Thyroid gland (tissue), 4 donors: ENCODE results near the gene FBXO38. TPM values are rescaled to one million over a fixed set of nuclear protein-coding genes. Genes with fewer than 3 reads are reported as not detected.

Experiments
- DNase-seq, 2 donors: peaks; one replicate each; pipeline ENCODE4 v3.0.0-alpha.2; 2019
- H3K27ac ChIP-seq, 3 donors: fragments of 200-600 bp; sonication (generic); 1 replicate in 2 of 3; 2 replicates in 1 of 3; pipeline ENCODE4 v1.5.1; 2016 to 2019; ENCODE audit warnings: mild to moderate bottlenecking in 1 of 3, moderate library complexity in 1 of 3
- H3K27me3 ChIP-seq: fragments of 200-600 bp; sonication (generic); one replicate; pipeline ENCODE4 v1.5.1; 2019
- H3K36me3 ChIP-seq, 2 donors: fragments of 200-600 bp; sonication (generic); one replicate each; pipeline ENCODE4 v1.5.1; 2016 to 2019
- H3K4me1 ChIP-seq, 2 donors: fragments of 200-600 bp; sonication (generic); one replicate each; pipeline ENCODE4 v1.5.1; 2017 to 2019
- H3K4me3 ChIP-seq, 3 donors: fragments of 200-600 bp; sonication (generic); replicated peaks in 1 of 3; 1 replicate in 2 of 3; 2 replicates in 1 of 3; pipeline ENCODE4 v1.5.1; 2016; ENCODE audit warnings: mild to moderate bottlenecking in 1 of 3
- H3K9me3 ChIP-seq: fragments of 200-600 bp; sonication (generic); one replicate; pipeline ENCODE4 v1.5.1; 2017
- CTCF ChIP-seq, 6 experiments: fragments of 200-600 bp in 3 of 6; fragments of 450-650 bp in 3 of 6; sonication (generic) in 3 of 6; IDR thresholded peaks; one replicate each; pipeline ENCODE4 v1.5.1; 2016 to 2019; ENCODE audit warnings: antibody characterized with exemption in 6 of 6, mild to moderate bottlenecking in 2 of 6, inconsistent platforms in 1 of 6, moderate library complexity in 1 of 6
- POLR2A ChIP-seq, 2 donors: fragments of 450-650 bp; IDR thresholded peaks; one replicate each; pipeline ENCODE4 v1.6.1; 2017; ENCODE audit warnings: antibody characterized with exemption in 2 of 2, mild to moderate bottlenecking in 2 of 2, moderate library complexity in 1 of 2
- WGBS, 2 donors: methylation state at CpG; one replicate each; pipeline ENCODE4 v1.1.5; 2017; 5-methylcytosine and 5-hydroxymethylcytosine counted together
- intact Hi-C: fragments of 100-400 bp; cut with DNase I; formaldehyde crosslinking; loops from one replicate; pipeline ENCODE4 v1.15.1; 2023
- total RNA-seq, 4 donors: library from RNA; depleted of rRNA; stranded (reverse); fragments of >200 nt; gene quantifications; one replicate each; pipeline ENCODE4 v1.2.3, GENCODE V29; 2016

Gene FBXO38
- total RNA-seq, 4 donors from 2014 or later: 49.6 to 86.4 (median 64.1) TPM

- WGBS, 2 donors: 60 to 71% methylated on average over 1 of the region's 1 CpG
- Histone ChIP-seq H3K27me3 (no peaks in the 10 kb centered on the region), H3K9me3 (no peaks in the 10 kb centered on the region), H3K4me3 (no peak overlapping the region), H3K4me1 (no peaks in the 10 kb centered on the region), H3K36me3 (peaks cover 27% of the 10 kb centered on the region in 2 donors), H3K27ac (no peak overlapping the region)
- DNase-seq: no peak
- intact Hi-C loops: loop anchor here (5.0 to 10.0 kb wide), 2 partner anchors 39 to 592 kb away; no protein-coding TSS in a partner anchor
- TF ChIP-seq POLR2A (IDR thresholded peaks at IDR 0.05): no peak
- TF ChIP-seq CTCF (IDR thresholded peaks at IDR 0.05): no peak
These were observed 59.5 kb downstream of the FBXO38 start for GRCh38 chr5:148443241-148443640.

GRCh38 chr5:148443998-148444397, 60.2 kb downstream of the FBXO38 start:
- peak; percentile 8 to 31 for DNase-seq
- WGBS, 2 donors: 25 to 32% methylated on average over 5 of the region's 5 CpGs
- H3K27me3 ChIP-seq: no peaks in the 10 kb centered on the region

DNA sequence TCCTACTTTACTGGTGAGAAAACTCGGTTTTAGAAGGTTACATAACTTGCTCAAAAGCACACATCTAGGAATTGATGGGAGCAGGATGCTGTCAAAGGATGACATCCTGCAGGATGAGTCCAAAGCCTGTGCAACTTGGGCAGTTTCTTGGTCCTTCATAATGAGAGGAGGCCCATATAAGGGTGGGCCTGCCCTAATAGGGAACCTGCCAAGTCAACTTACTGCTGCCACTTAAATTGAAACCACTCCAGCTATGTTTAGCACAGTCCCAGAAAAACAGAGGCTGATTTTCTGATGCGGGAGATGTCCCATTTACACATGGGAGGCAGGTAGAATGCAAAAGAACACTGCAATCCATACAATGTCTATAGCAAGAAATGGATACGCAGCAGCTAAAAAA, 61.8 kb downstream of the FBXO38 start:
- TF ChIP-seq CTCF (IDR thresholded peaks at IDR 0.05): no peak
- TF ChIP-seq POLR2A (IDR thresholded peaks at IDR 0.05): no peak
- Histone ChIP-seq H3K27me3 (no peaks in the 10 kb centered on the region), H3K27ac (no peak overlapping the region), H3K9me3 (no peaks in the 10 kb centered on the region), H3K36me3 (peaks cover 16 to 20% of the 10 kb centered on the region in 2 donors), H3K4me3 (no peak overlapping the region), H3K4me1 (no peaks in the 10 kb centered on the region)
- WGBS, 2 donors: 71 to 80% methylated on average over 3 of the region's 3 CpGs
- DNase-seq: no peak
- intact Hi-C loops: loop anchor here (10.0 kb wide), 1 partner anchor 589 kb away; no protein-coding TSS in a partner anchor

More at GRCh38 chr5:148443998-148444397, 60.2 kb downstream of the FBXO38 start:
- Histone ChIP-seq H3K4me3 (no peak overlapping the region), H3K9me3 (no peaks in the 10 kb centered on the region), H3K36me3 (peaks cover 24% of the 10 kb centered on the region in 2 donors), H3K27ac (no peak overlapping the region), H3K4me1 (no peaks in the 10 kb centered on the region)
- intact Hi-C loops: loop anchor here (5.0 to 10.0 kb wide), 2 partner anchors 38 to 591 kb away; no protein-coding TSS in a partner anchor
- TF ChIP-seq CTCF (IDR thresholded peaks at IDR 0.05): peak; percentile 26 to 80 (median 60)
- TF ChIP-seq POLR2A (IDR thresholded peaks at IDR 0.05): no peak

- Histone ChIP-seq H3K4me3 (no peak overlapping the region), H3K27ac (no peak overlapping the region), H3K27me3 (no peaks in the 10 kb centered on the region), H3K4me1 (no peaks in the 10 kb centered on the region), H3K9me3 (no peaks in the 10 kb centered on the region), H3K36me3 (peaks cover 5 to 11% of the 10 kb centered on the region in 2 donors)
- no peak for TF ChIP-seq CTCF (IDR thresholded peaks at IDR 0.05)
- no peak for TF ChIP-seq POLR2A (IDR thresholded peaks at IDR 0.05)
- intact Hi-C loops: loop anchor here (10.0 kb wide), 1 partner anchor 588 kb away; no protein-coding TSS in a partner anchor
- 81 to 86% methylated on average over 2 of the region's 2 CpGs for WGBS, 2 donors
- no peak for DNase-seq
These were observed 62.9 kb downstream of the FBXO38 start for GRCh38 chr5:148446611-148447010.

GRCh38 chr5:148452499-148453193, 68.9 kb downstream of the FBXO38 start:
- Histone ChIP-seq H3K4me1 (no peaks in the 10 kb centered on the region), H3K27ac (no peak overlapping the region), H3K9me3 (no peaks in the 10 kb centered on the region), H3K4me3 (no peak overlapping the region), H3K27me3 (no peaks in the 10 kb centered on the region), H3K36me3 (no peaks in the 10 kb centered on the region)
- intact Hi-C loops: no loop called here
- no peak for TF ChIP-seq POLR2A (IDR thresholded peaks at IDR 0.05)
- TF ChIP-seq CTCF (IDR thresholded peaks at IDR 0.05): no peak
- whole genome bisulfite sequencing, 2 donors: 80% methylated on average over 10 of the region's 10 CpGs
- DNase-seq: no peak
